Liver (tissue), 9 donors: ENCODE measurements around the gene PPP1R9A. TPM values are rescaled to one million over a fixed set of nuclear protein-coding genes. Genes with fewer than 3 reads are reported as not detected.

ENCODE experiments used
- DNase-seq: peaks from one replicate; pipeline ENCODE4 v3.0.0-alpha.2; 2017; ENCODE audit warnings: low spot score
- H3K27ac ChIP-seq, 2 donors: one replicate each; pipeline ENCODE4 v1.7.0; 2013; ENCODE audit warnings: inconsistent platforms in 2 of 2, low read length in 2 of 2, control low read depth in 1 of 2, low read depth in 1 of 2, mild to moderate bottlenecking in 1 of 2
- H3K27me3 ChIP-seq, 4 donors: one replicate each; pipeline versions ENCODE4 v1.6.1 to v1.7.0; 2013; ENCODE audit warnings: low read length in 3 of 4, inconsistent platforms in 1 of 4, mild to moderate bottlenecking in 1 of 4, moderate library complexity in 1 of 4; ENCODE audit not compliant: control insufficient read depth in 4 of 4, insufficient read depth in 4 of 4
- H3K36me3 ChIP-seq, 4 donors: one replicate each; pipeline versions ENCODE4 v1.6.1 to v1.7.0; 2013; ENCODE audit warnings: low read length in 3 of 4, mild to moderate bottlenecking in 3 of 4, low read depth in 1 of 4, moderate library complexity in 1 of 4; ENCODE audit not compliant: control insufficient read depth in 4 of 4, insufficient read depth in 3 of 4
- H3K4me1 ChIP-seq, 4 donors: one replicate each; pipeline versions ENCODE4 v1.6.1 to v1.7.0; 2013; ENCODE audit warnings: low read length in 3 of 4, mild to moderate bottlenecking in 3 of 4, moderate library complexity in 1 of 4; ENCODE audit not compliant: control insufficient read depth in 4 of 4, insufficient read depth in 4 of 4
- H3K4me3 ChIP-seq, 3 donors: one replicate each; pipeline versions ENCODE4 v1.6.1 to v1.7.0; 2013; ENCODE audit warnings: low read length in 3 of 3, control low read depth in 1 of 3, low read depth in 1 of 3, mild to moderate bottlenecking in 1 of 3
- H3K9ac ChIP-seq, 2 donors: one replicate each; pipeline ENCODE4 v1.7.0; 2013; ENCODE audit warnings: low read length in 2 of 2, mild to moderate bottlenecking in 2 of 2, moderate library complexity in 2 of 2, control low read depth in 1 of 2, low read depth in 1 of 2
- H3K9me3 ChIP-seq, 4 donors: one replicate each; pipeline versions ENCODE4 v1.6.1 to v1.7.0; 2013; ENCODE audit warnings: low read length in 3 of 4; ENCODE audit not compliant: control insufficient read depth in 4 of 4
- CTCF ChIP-seq: fragments of 150-350 bp; IDR thresholded peaks from 2 replicates; pipeline ENCODE4 v1.5.1; 2017; ENCODE audit warnings: improper control_type of control experiment, low read depth, low read length; ENCODE audit not compliant: missing input control
- EGR1 ChIP-seq, 2 donors: IDR thresholded peaks; 2 replicates each; pipeline ENCODE4 v1.6.1; 2016 to 2018; ENCODE audit warnings: antibody characterized with exemption in 2 of 2, low read depth in 2 of 2
- FOXA1 ChIP-seq: IDR thresholded peaks from 2 replicates; pipeline ENCODE4 v1.6.1; 2016; ENCODE audit warnings: antibody characterized with exemption
- FOXA2 ChIP-seq: IDR thresholded peaks from 2 replicates; pipeline ENCODE4 v1.6.1; 2016; ENCODE audit warnings: antibody characterized with exemption
- GABPA ChIP-seq, 2 donors: IDR thresholded peaks in 1 of 2; conservative IDR thresholded peaks in 1 of 2; 2 replicates each; pipeline ENCODE4 v1.6.1; 2016; ENCODE audit warnings: antibody characterized with exemption in 2 of 2, mild to moderate bottlenecking in 1 of 2, moderate library complexity in 1 of 2
- HNF4A ChIP-seq, 2 donors: conservative IDR thresholded peaks; 2 replicates each; pipeline ENCODE4 v1.6.1; 2016; ENCODE audit warnings: antibody characterized with exemption in 2 of 2, mild to moderate bottlenecking in 2 of 2
- NR2F2 ChIP-seq: IDR thresholded peaks from 2 replicates; pipeline ENCODE4 v1.6.1; 2016; ENCODE audit warnings: antibody characterized with exemption
- RAD21 ChIP-seq, 2 donors: IDR thresholded peaks; 2 replicates each; pipeline ENCODE4 v1.6.1; 2016; ENCODE audit warnings: antibody characterized with exemption in 2 of 2, mild to moderate bottlenecking in 2 of 2
- TAF1 ChIP-seq: conservative IDR thresholded peaks from 2 replicates; pipeline ENCODE4 v1.6.1; 2016; ENCODE audit warnings: antibody characterized with exemption, mild to moderate bottlenecking
- ZBTB33 ChIP-seq: IDR thresholded peaks from 2 replicates; pipeline ENCODE4 v1.6.1; 2016; ENCODE audit warnings: antibody characterized with exemption
- WGBS: extraction: QIAGEN DNeasy Blood & Tissue Kit; methylation state at CpG from one replicate; pipeline ENCODE4 v1.1.7; 2013; 5-methylcytosine and 5-hydroxymethylcytosine counted together
- polyA plus RNA-seq, 2 donors: library from polyadenylated mRNA; stranded (reverse) in 1 of 2; unstranded in 1 of 2; fragments of 200-250 nt in 1 of 2; fragments of >200 nt in 1 of 2; fragmentation: Nextera tagmentation in 1 of 2; extraction: Ambion mirVana in 1 of 2; gene quantifications; one replicate each; pipeline versions ENCODE4 v1.2.1 to v1.2.3, GENCODE V29; 2013 to 2015
- total RNA-seq, 2 donors: library from RNA; depleted of rRNA; stranded (reverse); fragments of >200 nt; gene quantifications; one replicate each; pipeline ENCODE4 v1.2.3, GENCODE V29; 2014
- donor health status: healthy.
- donor health status: healthy.
- donor health status: healthy.
- donor health status: healthy.
- donor health status: healthy.

The PPP1R9A gene
- total RNA-seq (1 to 10 TPM; 4.1 to 5.4 TPM), polyA plus RNA-seq (1 to 10 TPM in 1 of 2 donors, under 1 TPM in 1; 0.17 to 1.4 TPM)

- peak; percentile 48 for DNase-seq
- TF ChIP-seq ZBTB33 (no peak), RAD21 (IDR thresholded peaks at IDR 0.05) (peak in 1 of 2 donors; percentile 61), FOXA1 (no peak), CTCF (peak; percentile 23)
- Histone ChIP-seq H3K4me1 (peaks cover 0 to 9% (median 7%) of the 10 kb centered on the region in 4 donors), H3K36me3 (no peaks in the 10 kb centered on the region), H3K4me3 (peak within 1 kb of the TSS in 2 of 3 donors; percentile 80 to 89), H3K27ac (peak within 1 kb of the TSS in 1 of 2 donors; percentile 28), H3K9me3 (no peaks in the 10 kb centered on the region), H3K27me3 (peaks cover 0 to 15% (median 0%) of the 10 kb centered on the region in 4 donors), H3K9ac (no peak within 1 kb of the TSS)
- WGBS: 19% methylated on average over 36 of the region's 36 CpGs
Measured at GRCh38 chr7:94907026-94907810, at the start of gene PPP1R9A. TSS of gene PPP1R9A (plus strand) at chr7:94907594. CDS start at chr7:94910114, 2,520 bp downstream.

- H3K4me1 ChIP-seq: peaks cover 0 to 2% (median 0%) of the 10 kb centered on the region in 4 donors
- no peak for DNase-seq
- no peak overlapping the region for H3K27ac ChIP-seq
- H3K27me3 ChIP-seq: peaks cover 0 to 3% (median 0%) of the 10 kb centered on the region in 4 donors
- TF ChIP-seq RAD21 (IDR thresholded peaks at IDR 0.05) (no peak), TAF1 (no peak), GABPA (IDR thresholded peaks at IDR 0.05 in 1 of 2, conservative IDR thresholded peaks at IDR 0.05 in 1 of 2) (no peak)
- no peak overlapping the region for H3K9ac ChIP-seq
- H3K36me3 ChIP-seq: no peaks in the 10 kb centered on the region
- no peaks in the 10 kb centered on the region for H3K9me3 ChIP-seq
- no peak overlapping the region for H3K4me3 ChIP-seq
Measured at GRCh38 chr7:94871132-94871531, 36.3 kb upstream of the PPP1R9A start.

- H3K9me3 ChIP-seq: peaks cover 0 to 6% (median 3%) of the 10 kb centered on the region in 4 donors
- no peaks in the 10 kb centered on the region for H3K36me3 ChIP-seq
- no peaks in the 10 kb centered on the region for H3K4me1 ChIP-seq
- no peak overlapping the region for H3K9ac ChIP-seq
- H3K4me3 ChIP-seq: no peak overlapping the region
- no peak for TF ChIP-seq FOXA2
- TF ChIP-seq GABPA (IDR thresholded peaks at IDR 0.05 in 1 of 2, conservative IDR thresholded peaks at IDR 0.05 in 1 of 2): no peak
- no peak for TF ChIP-seq HNF4A (conservative IDR thresholded peaks at IDR 0.05)
- no peak for TF ChIP-seq EGR1 (IDR thresholded peaks at IDR 0.05; ENCODE audit: low read depth in 2 of 2)
- TF ChIP-seq FOXA1: no peak
- TF ChIP-seq NR2F2: no peak
- TF ChIP-seq TAF1: no peak
- no peak overlapping the region for H3K27ac ChIP-seq
- H3K27me3 ChIP-seq: peaks cover 0 to 3% (median 0%) of the 10 kb centered on the region in 4 donors
- DNase-seq: no peak
- 90% methylated on average over 3 of the region's 3 CpGs for WGBS
Measured at GRCh38 chr7:94873239-94873638, 34.2 kb upstream of the PPP1R9A start.
